Fibroblast of mammary gland (primary cell): ENCODE data around the gene ASNSD1.

Source experiments
- DNase-seq: peaks from one replicate; pipeline ENCODE4 v3.0.0-alpha.2; 2010; ENCODE audit warnings: low read depth
- H3K4me3 ChIP-seq: 2 replicates; pipeline ENCODE4 v1.5.1; 2011; ENCODE audit warnings: low read depth, mild to moderate bottlenecking, low read length, moderate library complexity; ENCODE audit not compliant: control insufficient read depth
- CTCF ChIP-seq: conservative IDR thresholded peaks from 2 replicates; pipeline ENCODE4 v1.5.1; 2011; ENCODE audit warnings: low read depth, low read length, inconsistent platforms; ENCODE audit not compliant: control insufficient read depth, insufficient read depth

The ASNSD1 gene

DNA sequence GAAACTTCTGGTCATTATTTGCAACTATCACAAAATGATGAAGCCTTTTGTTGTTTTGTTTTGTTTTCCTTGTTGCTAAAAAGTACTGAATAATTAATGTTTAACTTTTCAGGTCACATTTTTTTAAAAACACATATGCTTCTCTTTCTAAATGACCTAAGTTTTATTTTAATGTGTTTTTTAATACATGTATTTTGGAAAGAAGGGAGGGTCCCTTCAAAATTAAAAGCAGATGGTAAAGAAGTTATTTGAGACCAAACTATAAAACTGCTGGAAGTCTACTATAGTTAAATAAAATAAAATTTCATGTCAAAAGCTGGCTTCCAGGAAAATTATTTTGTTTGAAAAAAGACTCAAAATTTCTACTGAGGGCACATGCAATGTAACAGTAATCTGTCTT is 39.5 kb upstream of the ASNSD1 start:
- DNase-seq: no peak
- TF ChIP-seq CTCF: no peak
- H3K4me3 ChIP-seq: no peak overlapping the region

GRCh38 chr2:189623049-189623448 is 38.2 kb upstream of the ASNSD1 start:
- DNase-seq: no peak
- no peak for TF ChIP-seq CTCF
- H3K4me3 ChIP-seq: no peak overlapping the region

- H3K4me3 ChIP-seq: no peak overlapping the region
- no peak for DNase-seq
- no peak for TF ChIP-seq CTCF
Measured at GRCh38 chr2:189624648-189625355, 36.5 kb upstream of the ASNSD1 start.

DNA sequence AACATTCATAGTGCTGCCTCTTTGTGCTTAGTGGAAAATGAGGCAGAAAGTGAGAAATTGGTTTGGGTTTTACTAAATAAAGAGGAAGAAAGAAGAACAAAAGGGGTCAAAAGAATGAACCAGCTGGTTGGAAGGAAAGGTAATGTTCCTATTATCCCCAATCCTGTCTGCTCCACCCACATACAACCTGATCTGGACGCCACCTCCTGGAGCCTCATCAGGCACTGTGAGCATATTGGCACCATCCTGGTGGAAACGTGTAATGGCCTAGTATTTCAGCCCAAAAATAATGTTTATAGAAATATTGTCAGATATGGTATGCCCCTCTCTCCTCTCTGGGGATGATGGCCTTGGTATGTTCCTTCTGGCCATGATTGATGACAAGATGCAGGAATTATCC is 35.6 kb upstream of the ASNSD1 start:
- no peak for TF ChIP-seq CTCF

DNA sequence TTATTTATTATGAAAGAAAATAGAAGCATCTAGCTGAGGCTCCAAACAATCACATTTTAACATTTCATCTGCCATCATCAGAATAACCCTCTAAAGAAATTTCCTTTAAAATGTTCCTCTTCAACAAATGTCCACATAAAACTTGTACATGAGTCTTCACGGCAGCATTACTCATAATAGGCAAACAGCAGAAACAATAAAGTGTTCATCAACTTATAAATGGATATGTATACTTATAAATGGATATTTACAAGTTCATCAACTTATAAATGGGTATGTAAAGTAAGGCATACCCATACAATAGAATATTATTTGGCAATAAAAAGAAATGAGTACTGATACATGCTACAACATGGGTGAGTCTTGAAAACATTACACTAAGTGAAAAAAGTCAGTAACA is 33.5 kb upstream of the ASNSD1 start:
- H3K4me3 ChIP-seq: no peak overlapping the region
- no peak for DNase-seq
- TF ChIP-seq CTCF: no peak

More for the DNA sequence above, 35.6 kb upstream of the ASNSD1 start:
- DNase-seq: no peak
- H3K4me3 ChIP-seq: no peak overlapping the region

DNA sequence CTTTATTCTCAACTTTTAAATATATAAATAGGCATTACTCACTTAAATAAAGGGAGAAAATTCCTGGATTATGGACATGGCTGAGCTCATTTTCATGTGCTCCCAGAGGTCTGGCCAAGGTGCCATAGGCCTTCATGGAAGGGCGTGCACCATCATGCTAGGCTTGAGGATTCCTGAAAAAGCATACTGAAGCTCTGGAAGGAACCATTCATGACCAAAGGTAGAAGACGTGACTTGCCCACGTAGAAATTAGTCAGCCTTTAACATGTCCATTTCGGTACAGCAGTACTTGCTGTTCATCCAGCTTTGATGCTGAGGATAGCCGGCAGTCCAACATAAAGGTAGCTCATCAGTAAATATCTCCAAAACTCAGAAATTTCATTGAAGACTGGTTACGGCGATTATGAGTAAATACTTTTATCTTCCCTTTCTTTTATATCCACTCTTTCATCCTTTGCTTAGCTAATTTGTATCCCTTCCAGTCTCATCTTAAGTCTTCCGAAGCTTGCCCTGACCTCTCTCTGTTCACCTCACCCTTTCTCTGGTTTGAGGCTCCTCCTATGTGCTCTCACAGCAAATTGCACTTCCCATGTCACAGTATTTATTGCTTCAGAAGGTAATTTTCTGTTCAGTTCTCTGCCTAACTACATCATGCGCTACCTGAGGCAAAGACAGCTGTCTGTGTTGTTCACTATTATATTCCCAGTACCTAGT is 32.3 kb upstream of the ASNSD1 start:
- no peak for TF ChIP-seq CTCF
- H3K4me3 ChIP-seq: no peak overlapping the region
- peak; percentile 10 for DNase-seq
